ENCODE data around the gene LOC128125822.
"Not testable (repeated sequence)": the region's sequence is repeated elsewhere in the genome, so short reads cannot be mapped to it uniquely, and the experiment has no call there.

LOC128125822 gene

GRCh38 chr6:63584566-63584965, 12.3 kb downstream of the LOC128125822 start:
- no peak for FAIRE-seq

- not testable (repeated sequence) for FAIRE-seq
Observed at GRCh38 chr6:63585652-63586051, 13.4 kb downstream of the LOC128125822 start.

GRCh38 chr6:63589952-63590411, 17.7 kb downstream of the LOC128125822 start:
- FAIRE-seq, result no peak

GRCh38 chr6:63592886-63593285, 20.6 kb downstream of the LOC128125822 start:
- no peak for FAIRE-seq

GRCh38 chr6:63597141-63598048, 25.1 kb downstream of the LOC128125822 start:
- peak; percentile 56 for FAIRE-seq

GRCh38 chr6:63598049-63599036, 26.1 kb downstream of the LOC128125822 start:
- no peak for FAIRE-seq

GRCh38 chr6:63599243-63599642, 27.0 kb downstream of the LOC128125822 start:
- no peak for FAIRE-seq

GRCh38 chr6:63600136-63600535, 27.9 kb downstream of the LOC128125822 start:
- no peak for FAIRE-seq

GRCh38 chr6:63609231-63609630, 37.0 kb downstream of the LOC128125822 start:
- FAIRE-seq, result no peak

GRCh38 chr6:63610944-63611343, 38.7 kb downstream of the LOC128125822 start:
- FAIRE-seq, result no peak

- peak; percentile 85 for FAIRE-seq
Observed at GRCh38 chr6:63611560-63611959, 39.3 kb downstream of the LOC128125822 start.

- no peak for FAIRE-seq
Observed at GRCh38 chr6:63615590-63615989, 43.3 kb downstream of the LOC128125822 start.

All from A204.1 (cell line).